ENCODE data around the gene CTXN1.
"Not testable (repeated sequence)": the region's sequence is repeated elsewhere in the genome, so short reads cannot be mapped to it uniquely, and the experiment has no call there.

Gene CTXN1

GRCh38 chr19:7944177-7944761, 18.3 kb upstream of the CTXN1 start:
- DNase-seq, result peak; percentile 89 to 92

- peak; percentile 96 to 98 for DNase-seq
Observed at GRCh38 chr19:7943444-7944176, 17.7 kb upstream of the CTXN1 start, which contains the start of gene TIMM44. Gene TIMM44, minus strand, starts transcription at chr19:7943666. Its CDS starts 15 bp downstream, at chr19:7943651.

DNA sequence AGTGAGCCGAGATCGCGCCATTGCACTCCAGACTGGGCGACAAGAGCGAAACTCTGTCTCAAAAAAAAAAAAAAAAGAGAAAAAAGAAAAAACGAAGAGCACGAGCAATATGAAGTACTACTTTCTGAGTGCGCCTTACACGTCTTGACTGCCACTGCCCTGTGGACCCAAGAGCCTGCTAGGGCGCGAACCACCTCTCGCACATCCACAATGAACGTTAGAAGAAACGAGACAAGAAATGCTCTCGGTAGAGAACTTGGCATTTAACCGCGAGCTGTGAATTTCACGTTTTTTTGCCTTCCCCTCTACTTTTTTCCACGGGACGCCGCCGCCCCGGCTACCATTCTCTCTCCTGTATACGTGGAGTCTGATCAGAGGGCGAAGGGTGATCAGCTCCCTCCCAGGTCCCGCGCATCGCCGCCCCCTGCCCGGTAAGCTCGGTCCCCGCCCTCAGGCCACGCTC, 17.1 kb upstream of the CTXN1 start:
- no peak for DNase-seq

- DNase-seq, result no peak
Observed at GRCh38 chr19:7941895-7942596, 16.1 kb upstream of the CTXN1 start.

- DNase-seq, result no peak
Observed at GRCh38 chr19:7940841-7941240, 14.9 kb upstream of the CTXN1 start.

- DNase-seq, result no peak
Observed at GRCh38 chr19:7934766-7935165, 8.8 kb upstream of the CTXN1 start.

GRCh38 chr19:7933828-7934725, 8.1 kb upstream of the CTXN1 start:
- DNase-seq, result no peak

DNA sequence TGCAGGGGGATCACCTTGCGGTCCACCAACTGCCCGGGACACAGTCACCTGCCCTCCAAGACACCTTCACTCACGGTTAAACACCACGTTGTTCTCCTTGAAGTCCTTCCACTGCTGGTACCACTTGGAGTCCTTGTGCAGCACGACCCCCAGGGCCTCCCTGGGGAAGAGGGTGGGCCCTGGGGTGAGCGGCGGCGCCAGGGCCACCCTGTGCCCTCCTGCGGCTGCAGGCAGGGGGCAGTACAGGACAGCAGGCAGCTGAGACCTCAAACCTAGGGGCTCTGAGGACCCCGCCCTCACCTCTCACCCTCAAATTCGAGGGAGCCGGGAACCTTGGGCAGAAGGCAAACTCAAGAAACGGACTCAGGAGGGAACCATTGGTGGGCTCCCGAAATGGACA, 7.5 kb upstream of the CTXN1 start:
- DNase-seq, result no peak

GRCh38 chr19:7932930-7933300, 7.0 kb upstream of the CTXN1 start:
- no peak for DNase-seq

- DNase-seq, result no peak
Observed at GRCh38 chr19:7932276-7932929, 6.5 kb upstream of the CTXN1 start.

DNA sequence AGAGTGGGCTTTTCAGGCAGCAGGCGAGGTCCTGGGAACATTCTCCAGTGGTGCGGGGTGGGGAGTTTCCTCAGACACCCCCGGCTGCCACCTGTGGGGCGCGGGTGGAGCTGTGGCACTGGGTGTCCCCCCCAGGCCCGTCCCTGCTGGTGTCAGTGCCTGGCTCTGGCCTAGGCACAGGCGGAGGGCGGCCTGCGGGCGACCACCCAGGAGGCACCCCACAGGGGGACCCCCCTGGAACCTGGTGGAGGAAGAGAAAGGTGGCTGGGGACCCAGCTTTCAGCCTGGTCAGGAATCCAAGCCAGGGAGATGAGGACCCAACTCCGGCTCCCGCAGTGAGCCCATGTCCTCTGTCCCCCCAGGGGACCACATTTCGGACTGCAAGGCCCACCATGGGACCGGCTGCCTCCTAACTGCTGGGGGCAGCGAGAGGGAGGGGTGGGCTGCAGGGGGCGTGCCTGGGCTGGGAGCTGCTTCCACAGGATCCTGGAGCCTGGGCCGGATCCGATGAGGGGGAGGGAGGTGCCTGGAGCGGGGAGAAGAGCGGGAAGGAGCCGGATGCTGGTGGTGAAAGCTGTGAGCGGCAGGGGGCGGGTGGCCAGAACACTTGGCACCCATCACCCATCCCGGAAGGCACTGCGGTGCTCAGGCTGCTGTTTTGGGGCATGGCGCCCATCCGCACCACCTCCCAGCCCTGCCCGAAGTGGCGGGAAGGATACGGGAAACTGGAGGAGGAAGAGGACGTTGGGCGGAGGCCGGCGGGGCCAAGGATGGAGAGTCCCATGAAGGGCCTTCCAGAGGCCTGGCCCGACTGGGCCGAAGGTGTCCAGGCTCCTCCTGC, 5.5 kb upstream of the CTXN1 start:
- no peak for DNase-seq

DNA sequence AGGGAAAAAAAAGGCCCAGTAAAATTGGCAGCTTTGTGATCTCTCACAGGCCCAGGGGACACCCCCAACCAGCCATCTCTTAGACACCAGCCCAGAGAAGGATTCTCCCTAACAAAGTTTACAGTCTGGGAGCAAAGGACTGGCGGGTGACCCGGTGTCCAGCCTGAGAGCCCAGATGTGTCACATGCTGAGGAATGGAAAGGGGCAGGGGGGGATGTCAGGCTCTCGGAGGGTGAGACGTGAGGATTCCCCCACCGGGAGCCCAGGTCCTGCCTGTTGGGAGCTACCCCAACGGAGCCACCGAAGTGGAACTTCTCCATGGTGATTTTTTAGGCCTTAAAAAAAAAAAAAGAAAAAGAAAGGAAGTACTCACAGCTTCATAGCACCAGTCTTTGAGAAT, 4.8 kb upstream of the CTXN1 start:
- no peak for DNase-seq

DNA sequence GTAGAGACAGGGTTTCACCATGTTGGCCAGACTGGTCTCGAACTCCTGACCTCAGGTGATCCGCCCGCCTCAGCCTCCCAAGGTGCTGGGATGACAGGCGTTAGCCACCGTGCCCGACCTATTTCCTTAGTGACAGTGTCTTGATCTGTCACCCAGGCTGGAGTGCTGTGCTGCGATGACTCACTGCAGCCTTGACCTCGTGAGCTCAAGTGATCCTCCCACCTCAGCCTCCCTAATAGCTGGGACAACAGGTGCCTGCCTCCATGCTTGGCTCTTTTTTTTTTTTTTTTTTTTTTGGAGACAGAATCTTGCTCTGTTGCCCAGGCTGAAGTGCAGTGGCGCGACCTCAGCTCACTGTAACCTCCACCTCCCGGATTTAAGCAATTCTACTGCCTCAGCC, 4.1 kb upstream of the CTXN1 start:
- DNase-seq, result not testable (repeated sequence)

DNA sequence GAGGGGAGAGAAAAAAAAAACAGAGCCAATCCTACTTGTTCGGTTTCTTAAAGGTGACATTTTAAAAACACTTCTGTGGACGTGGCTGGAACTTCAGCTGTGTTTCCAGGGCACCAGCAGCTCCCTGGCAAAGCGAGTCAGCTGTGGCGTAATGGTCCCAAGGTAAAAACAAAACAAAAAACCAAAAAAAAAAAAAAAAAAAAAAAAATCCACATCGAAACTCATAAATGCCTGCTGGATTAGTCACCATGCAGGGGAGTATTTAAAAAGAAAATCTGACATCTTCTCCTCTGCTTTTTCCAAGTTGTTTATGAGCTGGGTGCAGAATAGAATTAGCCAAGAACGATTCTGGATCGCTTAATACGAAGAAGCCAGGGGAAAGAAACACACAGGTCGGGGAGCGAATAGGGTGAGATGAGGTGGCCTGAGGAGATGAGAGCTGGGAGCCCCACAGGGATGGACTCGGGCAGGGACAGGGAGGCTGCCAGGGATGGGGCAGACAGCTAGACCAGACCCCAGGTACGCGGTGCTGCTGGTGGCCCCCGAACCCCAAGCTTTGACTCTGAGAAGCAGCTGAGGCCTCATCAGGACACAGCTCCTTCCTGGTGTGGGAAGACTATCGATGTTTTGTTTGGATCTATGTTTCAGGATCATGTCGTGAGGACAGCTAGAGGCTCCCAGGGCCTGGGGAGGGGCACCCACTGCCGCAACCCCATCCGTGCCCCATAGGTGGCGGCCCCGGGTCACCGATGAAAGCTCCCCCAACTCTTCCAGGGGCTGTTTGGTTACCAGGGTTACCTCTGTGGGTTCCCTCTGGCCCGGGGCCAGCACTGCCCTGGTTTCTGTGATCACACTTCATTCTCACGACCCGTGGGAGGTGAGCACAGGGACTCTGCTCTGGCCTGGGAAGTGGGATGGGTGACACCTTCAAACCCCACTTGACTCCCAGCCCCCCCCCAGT, 3.1 kb upstream of the CTXN1 start:
- DNase-seq, result peak in 1 of 2 experiments; percentile 44

DNA sequence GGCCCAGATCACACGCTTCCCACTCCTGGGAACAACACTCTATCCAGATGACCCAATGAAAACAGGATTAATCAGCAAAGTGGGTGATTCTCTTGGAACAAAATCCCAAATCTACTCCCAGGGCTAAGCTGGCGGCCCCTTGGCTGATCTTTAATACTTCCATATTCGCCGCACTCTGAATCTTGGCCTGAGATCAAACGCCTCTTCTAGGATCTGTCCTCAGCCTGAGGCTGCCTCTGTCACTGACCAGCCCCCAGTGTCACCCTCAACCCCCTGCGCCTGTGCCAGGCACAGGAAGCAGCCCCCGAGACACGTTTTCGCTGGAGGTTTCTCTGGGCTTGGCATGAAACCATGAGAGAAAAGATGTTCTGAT, 2.4 kb upstream of the CTXN1 start:
- DNase-seq, result no peak

DNA sequence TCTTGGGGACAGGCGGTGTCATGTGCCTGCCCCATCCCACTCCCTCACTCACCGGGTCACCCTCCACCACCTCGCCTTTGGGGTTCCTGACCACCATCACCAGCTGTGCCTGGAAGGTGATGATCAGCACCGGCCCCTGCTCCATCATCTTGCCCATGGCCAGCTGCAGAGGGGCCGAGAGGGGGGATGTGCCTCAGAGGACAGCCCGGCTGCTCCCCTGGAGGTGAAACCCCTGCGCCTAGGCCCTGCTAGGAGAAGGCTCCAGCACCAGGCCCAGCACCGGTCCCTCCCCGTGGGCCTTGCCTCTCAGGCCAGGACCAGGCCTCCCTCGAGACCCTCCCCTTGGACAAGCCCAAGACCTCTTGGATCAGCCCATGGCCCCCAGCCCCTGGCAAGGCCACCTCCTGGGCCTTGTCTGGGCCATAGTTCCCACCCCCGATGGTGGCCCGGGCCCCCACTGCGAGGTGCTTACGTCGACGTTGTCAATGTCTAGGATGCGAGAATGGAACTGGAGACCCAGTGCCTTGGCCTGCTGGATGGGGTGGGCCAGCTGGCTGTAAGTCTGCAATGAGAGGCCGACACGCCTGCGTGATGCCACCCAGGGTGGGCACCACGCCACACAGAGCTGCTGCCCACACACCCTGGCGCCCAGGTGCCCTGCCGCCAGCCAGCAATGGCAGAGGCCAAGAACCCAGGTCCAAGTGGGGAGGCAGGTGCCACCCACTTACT, 1.8 kb upstream of the CTXN1 start:
- DNase-seq, result no peak

- no peak for DNase-seq
Observed at GRCh38 chr19:7926727-7927604, 1.0 kb upstream of the CTXN1 start.

GRCh38 chr19:7925171-7925851, 624 bp downstream of the CTXN1 start:
- peak in 1 of 2 experiments; percentile 77 for DNase-seq

Measured in NCI-H526 (cell line).